SK-N-SH treated with all-trans-retinoic acid at 6 μM for 48 hours (cell line): ENCODE results near the gene STK4.

Source experiments
- ATAC-seq: fragments of 200-7000 bp; cut with Tn5 transposase; 3 replicates; pipeline ENCODE4 v1.9.1; 2020; ENCODE audit warnings: mild to moderate bottlenecking, moderate library complexity
- BACH2 ChIP-seq: fragments of 250-450 bp; sonication (Bioruptor Pico); IDR thresholded peaks from 2 replicates; pipeline ENCODE4 v1.9.0; 2021; ENCODE audit warnings: mild to moderate bottlenecking, borderline replicate concordance
- CREB5 ChIP-seq: fragments of 250-450 bp; sonication (Bioruptor Pico); IDR thresholded peaks from 2 replicates; pipeline ENCODE4 v1.5.1; 2020; ENCODE audit warnings: low read depth, mild to moderate bottlenecking, moderate library complexity
- CSDC2 ChIP-seq: fragments of 250-450 bp; sonication (Bioruptor Pico); IDR thresholded peaks from 2 replicates; pipeline ENCODE4 v1.5.0; 2020; ENCODE audit warnings: mild to moderate bottlenecking, moderate library complexity
- CSRNP3 ChIP-seq: fragments of 250-450 bp; sonication (Bioruptor Pico); IDR thresholded peaks from 2 replicates; pipeline ENCODE4 v1.5.1; 2021; ENCODE audit warnings: mild to moderate bottlenecking, moderate library complexity
- ESRRG ChIP-seq: fragments of 250-450 bp; sonication (Bioruptor Pico); IDR thresholded peaks from 2 replicates; pipeline ENCODE4 v1.6.1; 2021; ENCODE audit warnings: mild to moderate bottlenecking
- GLIS3 ChIP-seq: fragments of 250-450 bp; sonication (Bioruptor Pico); IDR thresholded peaks from 2 replicates; pipeline ENCODE4 v1.5.0; 2020; ENCODE audit warnings: mild to moderate bottlenecking, moderate library complexity
- ISL1 ChIP-seq: fragments of 250-450 bp; sonication (Bioruptor Pico); IDR thresholded peaks from 2 replicates; pipeline ENCODE4 v2.1.2; 2022; ENCODE audit warnings: mild to moderate bottlenecking, moderate library complexity
- OSR1 ChIP-seq: fragments of 250-450 bp; sonication (Bioruptor Pico); IDR thresholded peaks from 2 replicates; pipeline ENCODE4 v1.8.0; 2022; ENCODE audit warnings: moderate library complexity, mild to moderate bottlenecking, inconsistent platforms
- PATZ1 ChIP-seq: fragments of 250-450 bp; sonication (Bioruptor Pico); IDR thresholded peaks from 2 replicates; pipeline ENCODE4 v1.8.0; 2020; ENCODE audit warnings: mild to moderate bottlenecking, moderate library complexity, borderline replicate concordance
- PPARA ChIP-seq: fragments of 250-450 bp; sonication (Bioruptor Pico); IDR thresholded peaks from 2 replicates; pipeline ENCODE4 v1.5.0; 2020; ENCODE audit warnings: mild to moderate bottlenecking, borderline replicate concordance
- RARB ChIP-seq: fragments of 250-450 bp; sonication (Bioruptor Pico); IDR thresholded peaks from 2 replicates; pipeline ENCODE4 v1.8.0; 2021; ENCODE audit warnings: mild to moderate bottlenecking, moderate library complexity
- SNAI2 ChIP-seq: fragments of 250-450 bp; sonication (Bioruptor Pico); IDR thresholded peaks from 2 replicates; pipeline ENCODE4 v1.5.0; 2020; ENCODE audit warnings: mild to moderate bottlenecking, moderate library complexity
- TCF4 ChIP-seq: fragments of 250-450 bp; sonication (Bioruptor Pico); IDR thresholded peaks from 2 replicates; pipeline ENCODE4 v1.8.0; 2021; ENCODE audit warnings: mild to moderate bottlenecking, moderate library complexity, borderline replicate concordance
- TOX ChIP-seq: fragments of 250-450 bp; sonication (Bioruptor Pico); IDR thresholded peaks from 2 replicates; pipeline ENCODE4 v1.8.0; 2021; ENCODE audit warnings: mild to moderate bottlenecking, moderate library complexity, borderline replicate concordance
- TSHZ2 ChIP-seq: fragments of 250-450 bp; sonication (Bioruptor Pico); IDR thresholded peaks from 2 replicates; pipeline ENCODE4 v1.5.0; 2020; ENCODE audit warnings: mild to moderate bottlenecking, moderate library complexity
- ZC3H10 ChIP-seq: fragments of 250-450 bp; sonication (Bioruptor Pico); IDR thresholded peaks from 2 replicates; pipeline ENCODE4 v1.5.1; 2021; ENCODE audit warnings: mild to moderate bottlenecking, moderate library complexity
- ZFP3 ChIP-seq: fragments of 250-450 bp; sonication (Bioruptor Pico); IDR thresholded peaks from 2 replicates; pipeline ENCODE4 v1.5.0; 2020; ENCODE audit warnings: mild to moderate bottlenecking, moderate library complexity
- ZFP30 ChIP-seq: fragments of 450-650 bp; formaldehyde crosslinking; IDR thresholded peaks from 2 replicates; pipeline ENCODE4 v1.5.0; 2022; ENCODE audit warnings: mild to moderate bottlenecking, moderate library complexity
- ZNF565 ChIP-seq: fragments of 450-650 bp; formaldehyde crosslinking; conservative IDR thresholded peaks from 2 replicates; pipeline ENCODE4 v1.5.0; 2020; ENCODE audit warnings: low read depth, mild to moderate bottlenecking, moderate library complexity
- ZNF70 ChIP-seq: fragments of 450-650 bp; formaldehyde crosslinking; IDR thresholded peaks from 2 replicates; pipeline ENCODE4 v1.5.0; 2020; ENCODE audit warnings: mild to moderate bottlenecking, moderate library complexity
- ZNF8 ChIP-seq: fragments of 450-650 bp; formaldehyde crosslinking; IDR thresholded peaks from 2 replicates; pipeline ENCODE4 v1.5.0; 2020; ENCODE audit warnings: mild to moderate bottlenecking, moderate library complexity

STK4 gene

GRCh38 chr20:45091366-45091765, 125.1 kb downstream of the STK4 start:
- TF ChIP-seq ZC3H10 (no peak), GLIS3 (CRISPR knock-in tag) (no peak), ZFP3 (CRISPR knock-in tag) (no peak), CSDC2 (CRISPR knock-in tag) (no peak), ZNF70 (no peak), OSR1 (CRISPR knock-in tag) (no peak), ZNF8 (CRISPR knock-in tag) (no peak), TOX (CRISPR knock-in tag) (no peak), CSRNP3 (CRISPR knock-in tag) (no peak), TSHZ2 (CRISPR knock-in tag) (no peak), PATZ1 (CRISPR knock-in tag) (no peak), BACH2 (CRISPR knock-in tag) (no peak), PPARA (CRISPR knock-in tag) (no peak), SNAI2 (CRISPR knock-in tag) (no peak), ESRRG (CRISPR knock-in tag) (no peak), ZFP30 (CRISPR knock-in tag) (no peak), RARB (no peak), ISL1 (CRISPR knock-in tag) (no peak)
- ATAC-seq, result no peak

GRCh38 chr20:45092898-45093297, 126.6 kb downstream of the STK4 start:
- no peak for ATAC-seq
- TF ChIP-seq BACH2 (CRISPR knock-in tag) (no peak), PPARA (CRISPR knock-in tag) (no peak), CREB5 (CRISPR knock-in tag) (no peak), RARB (no peak), TOX (CRISPR knock-in tag) (no peak), ESRRG (CRISPR knock-in tag) (no peak), ZNF8 (CRISPR knock-in tag) (no peak), ZFP3 (CRISPR knock-in tag) (no peak), CSDC2 (CRISPR knock-in tag) (no peak), PATZ1 (CRISPR knock-in tag) (no peak), CSRNP3 (CRISPR knock-in tag) (no peak), ZNF70 (no peak)

- TF ChIP-seq OSR1 (CRISPR knock-in tag) (no peak), TCF4 (CRISPR knock-in tag) (no peak), ZNF565 (CRISPR knock-in tag) (no peak), ZFP30 (CRISPR knock-in tag) (no peak), ESRRG (CRISPR knock-in tag) (no peak), ZNF70 (no peak), PATZ1 (CRISPR knock-in tag) (no peak), SNAI2 (CRISPR knock-in tag) (no peak), TOX (CRISPR knock-in tag) (no peak)
- no peak for ATAC-seq
These were observed 127.9 kb downstream of the STK4 start for GRCh38 chr20:45094201-45094600.
